ENCODE results near the gene ZNF418. TPM values are rescaled to one million over a fixed set of nuclear protein-coding genes. Genes with fewer than 3 reads are reported as not detected.

ZNF418 gene
- total RNA-seq, 4 donors from 2014 or later, result 11.6 to 21.2 (median 16.3) TPM

- Histone ChIP-seq H3K27ac (replicated peaks in 1 of 4) (no peak overlapping the region), H3K27me3 (no peaks in the 10 kb centered on the region), H3K4me1 (no peaks in the 10 kb centered on the region), H3K9me3 (peaks cover 0 to 60% (median 23%) of the 10 kb centered on the region in 4 donors), H3K36me3 (peaks cover 0 to 6% (median 3%) of the 10 kb centered on the region in 4 donors), H3K4me3 (no peak overlapping the region)
- intact Hi-C loops (cut with DNase I), result no loop called here
- no peak for DNase-seq (ENCODE audit: extremely low spot score)
- WGBS, result 80% methylated on average over 4 of the region's 4 CpGs
- no peak for TF ChIP-seq EP300 (IDR thresholded peaks at IDR 0.05)
- TF ChIP-seq CTCF (IDR thresholded peaks at IDR 0.05), result no peak
- no peak for TF ChIP-seq POLR2A (IDR thresholded peaks at IDR 0.05; ENCODE audit: low read depth)
- TF ChIP-seq POLR2AphosphoS5 (IDR thresholded peaks at IDR 0.05), result no peak
Observed at GRCh38 chr19:57954996-57955395, 19.8 kb upstream of the ZNF418 start.

- intact Hi-C loops (cut with DNase I), result no loop called here
- WGBS, result 90% methylated on average over 5 of the region's 12 CpGs
- Histone ChIP-seq H3K4me3 (no peak overlapping the region), H3K36me3 (peaks cover 0 to 10% (median 0%) of the 10 kb centered on the region in 4 donors), H3K27me3 (no peaks in the 10 kb centered on the region), H3K9me3 (peaks cover 0 to 43% (median 14%) of the 10 kb centered on the region in 4 donors), H3K4me1 (peaks cover 11 to 26% (median 17%) of the 10 kb centered on the region in 4 donors), H3K27ac (replicated peaks in 1 of 4) (no peak overlapping the region)
- no peak for TF ChIP-seq EP300 (IDR thresholded peaks at IDR 0.05)
- no peak for TF ChIP-seq POLR2A (IDR thresholded peaks at IDR 0.05; ENCODE audit: low read depth)
- no peak for TF ChIP-seq CTCF (IDR thresholded peaks at IDR 0.05)
- no peak for TF ChIP-seq POLR2AphosphoS5 (IDR thresholded peaks at IDR 0.05)
- DNase-seq (ENCODE audit: extremely low spot score), result no peak
Observed at GRCh38 chr19:57949702-57950101, 14.5 kb upstream of the ZNF418 start.

GRCh38 chr19:57949296-57949695, 14.1 kb upstream of the ZNF418 start:
- intact Hi-C loops (cut with DNase I), result no loop called here
- Histone ChIP-seq H3K27ac (replicated peaks in 1 of 4) (no peak overlapping the region), H3K27me3 (no peaks in the 10 kb centered on the region), H3K9me3 (peaks cover 0 to 47% (median 16%) of the 10 kb centered on the region in 4 donors), H3K36me3 (peaks cover 0 to 14% (median 3%) of the 10 kb centered on the region in 4 donors), H3K4me3 (no peak overlapping the region), H3K4me1 (peaks cover 11 to 26% (median 17%) of the 10 kb centered on the region in 4 donors)
- no peak for TF ChIP-seq POLR2A (IDR thresholded peaks at IDR 0.05; ENCODE audit: low read depth)
- no peak for TF ChIP-seq CTCF (IDR thresholded peaks at IDR 0.05)
- no peak for TF ChIP-seq POLR2AphosphoS5 (IDR thresholded peaks at IDR 0.05)
- TF ChIP-seq EP300 (IDR thresholded peaks at IDR 0.05), result no peak
- no peak for DNase-seq (ENCODE audit: extremely low spot score)
- 90% methylated on average over 24 of the region's 24 CpGs for WGBS

- intact Hi-C loops (cut with DNase I), result no loop called here
- peaks cover 0 to 55% (median 29%) of the 10 kb centered on the region in 4 donors for H3K9me3 ChIP-seq
- peak; percentile 79 to 97 for TF ChIP-seq POLR2AphosphoS5 (IDR thresholded peaks at IDR 0.05)
- peak; percentile 57 to 82 (median 65) for TF ChIP-seq CTCF (IDR thresholded peaks at IDR 0.05)
- TF ChIP-seq EP300 (IDR thresholded peaks at IDR 0.05), result no peak
- H3K27me3 ChIP-seq, result no peaks in the 10 kb centered on the region
- peaks cover 13 to 31% (median 20%) of the 10 kb centered on the region in 4 donors for H3K36me3 ChIP-seq
- 21% methylated on average over 20 of the region's 54 CpGs for WGBS
- H3K27ac ChIP-seq (replicated peaks in 1 of 4), result peak within 1 kb of the TSS; percentile 79 to 91 (median 86)
- peak within 1 kb of the TSS; percentile 73 to 92 (median 83) for H3K4me3 ChIP-seq
- peak; percentile 97 for DNase-seq (ENCODE audit: extremely low spot score)
- peaks cover 11 to 26% (median 17%) of the 10 kb centered on the region in 4 donors for H3K4me1 ChIP-seq
Observed at GRCh38 chr19:57947419-57948134, 12.4 kb upstream of the ZNF418 start, which contains the start of gene ZNF256. TSS of gene ZNF256 (minus strand) at chr19:57947706. CDS start at chr19:57947474, 232 bp downstream.

Data from esophagus muscularis mucosa (tissue), 4 donors.